Measurements from ENCODE around the gene BRPF1. TPM values are rescaled to one million over a fixed set of nuclear protein-coding genes. Genes with fewer than 3 reads are reported as not detected.

The BRPF1 gene
- total RNA-seq, 3 donors from 2014 or later, result 14.3 to 23.7 (median 15.6) TPM

DNA sequence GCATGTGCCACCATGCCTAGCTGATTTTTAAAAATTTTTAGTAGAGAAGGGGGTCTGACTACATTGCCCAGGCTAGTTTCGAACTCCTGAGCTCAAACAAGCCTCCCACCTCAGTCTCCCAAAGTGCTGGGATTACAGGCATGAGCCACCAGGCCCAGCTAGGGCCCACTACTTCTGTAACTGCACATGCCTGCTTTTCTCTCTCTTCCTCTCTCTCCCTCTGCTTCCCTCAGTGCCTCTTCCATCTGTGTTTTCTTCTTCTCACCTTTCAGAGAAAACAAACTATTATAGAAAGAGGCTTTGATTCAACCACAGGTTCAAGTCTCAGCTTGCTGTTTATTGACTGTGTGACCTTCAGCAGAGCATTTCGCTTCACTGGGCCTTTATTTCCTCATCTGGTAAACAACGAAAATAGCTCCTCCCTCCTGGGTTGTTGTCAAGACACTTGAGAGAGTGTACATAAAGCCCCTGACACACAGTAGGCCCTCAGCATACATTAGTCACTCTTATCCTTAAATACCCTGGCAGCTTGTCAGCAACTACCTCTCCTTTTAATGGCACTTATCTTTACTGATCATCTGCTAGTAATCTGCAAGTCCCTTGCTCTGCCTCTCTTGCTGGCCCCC, 50.6 kb downstream of the BRPF1 start:
- Histone ChIP-seq H3K36me3 (ENCODE audit: low read depth) (no peaks in the 10 kb centered on the region), H3K9me3 (no peaks in the 10 kb centered on the region), H3K4me1 (ENCODE audit: low read depth) (peaks cover 9% of the 10 kb centered on the region), H3K4me3 (no peak overlapping the region)
- no peak for ATAC-seq
- no peak for DNase-seq
- TF ChIP-seq CTCF (IDR thresholded peaks at IDR 0.05), result no peak
- intact Hi-C loops (cut with DNase I, micrococcal nuclease), result no loop called here

GRCh38 chr3:9782770-9783169, 51.2 kb downstream of the BRPF1 start:
- peaks cover 9% of the 10 kb centered on the region for H3K4me1 ChIP-seq (ENCODE audit: low read depth)
- no peaks in the 10 kb centered on the region for H3K9me3 ChIP-seq
- no peak for TF ChIP-seq CTCF (IDR thresholded peaks at IDR 0.05)
- H3K36me3 ChIP-seq (ENCODE audit: low read depth), result no peaks in the 10 kb centered on the region
- ATAC-seq (peak; percentile 19), DNase-seq (no peak)
- no peak overlapping the region for H3K4me3 ChIP-seq
- intact Hi-C loops (cut with DNase I, micrococcal nuclease), result no loop called here

- Histone ChIP-seq H3K36me3 (ENCODE audit: low read depth) (no peaks in the 10 kb centered on the region), H3K4me1 (ENCODE audit: low read depth) (peaks cover 3% of the 10 kb centered on the region), H3K9me3 (no peaks in the 10 kb centered on the region), H3K4me3 (no peak overlapping the region)
- intact Hi-C loops (cut with DNase I, micrococcal nuclease), result no loop called here
- ATAC-seq (no peak), DNase-seq (no peak)
- no peak for TF ChIP-seq CTCF (IDR thresholded peaks at IDR 0.05)
Observed at GRCh38 chr3:9783954-9784353, 52.4 kb downstream of the BRPF1 start.

- H3K4me3 ChIP-seq, result no peak overlapping the region
- no peak for TF ChIP-seq CTCF (IDR thresholded peaks at IDR 0.05)
- DNase-seq (no peak), ATAC-seq (no peak)
- no peaks in the 10 kb centered on the region for H3K4me1 ChIP-seq (ENCODE audit: low read depth)
- no peaks in the 10 kb centered on the region for H3K9me3 ChIP-seq
- intact Hi-C loops (cut with DNase I, micrococcal nuclease), result no loop called here
- H3K36me3 ChIP-seq (ENCODE audit: low read depth), result no peaks in the 10 kb centered on the region
Observed at GRCh38 chr3:9784965-9785364, 53.4 kb downstream of the BRPF1 start.

- DNase-seq, result no peak
- Histone ChIP-seq H3K9me3 (no peaks in the 10 kb centered on the region), H3K36me3 (ENCODE audit: low read depth) (no peaks in the 10 kb centered on the region), H3K4me1 (ENCODE audit: low read depth) (no peaks in the 10 kb centered on the region), H3K4me3 (no peak overlapping the region)
- no peak for TF ChIP-seq CTCF (IDR thresholded peaks at IDR 0.05)
- no peak for ATAC-seq
- intact Hi-C loops (cut with DNase I, micrococcal nuclease), result no loop called here
Observed at GRCh38 chr3:9785602-9786001, 54.1 kb downstream of the BRPF1 start.
